Measurements from ENCODE around the gene BFSP1. TPM values are rescaled to one million over a fixed set of nuclear protein-coding genes. Genes with fewer than 3 reads are reported as not detected.

Gene BFSP1
- total and polyA plus RNA-seq, 2 donors (not counting 3 experiments of a cell fraction or from before 2014, with no cell fraction given): 3.1 to 5.2 TPM

DNA sequence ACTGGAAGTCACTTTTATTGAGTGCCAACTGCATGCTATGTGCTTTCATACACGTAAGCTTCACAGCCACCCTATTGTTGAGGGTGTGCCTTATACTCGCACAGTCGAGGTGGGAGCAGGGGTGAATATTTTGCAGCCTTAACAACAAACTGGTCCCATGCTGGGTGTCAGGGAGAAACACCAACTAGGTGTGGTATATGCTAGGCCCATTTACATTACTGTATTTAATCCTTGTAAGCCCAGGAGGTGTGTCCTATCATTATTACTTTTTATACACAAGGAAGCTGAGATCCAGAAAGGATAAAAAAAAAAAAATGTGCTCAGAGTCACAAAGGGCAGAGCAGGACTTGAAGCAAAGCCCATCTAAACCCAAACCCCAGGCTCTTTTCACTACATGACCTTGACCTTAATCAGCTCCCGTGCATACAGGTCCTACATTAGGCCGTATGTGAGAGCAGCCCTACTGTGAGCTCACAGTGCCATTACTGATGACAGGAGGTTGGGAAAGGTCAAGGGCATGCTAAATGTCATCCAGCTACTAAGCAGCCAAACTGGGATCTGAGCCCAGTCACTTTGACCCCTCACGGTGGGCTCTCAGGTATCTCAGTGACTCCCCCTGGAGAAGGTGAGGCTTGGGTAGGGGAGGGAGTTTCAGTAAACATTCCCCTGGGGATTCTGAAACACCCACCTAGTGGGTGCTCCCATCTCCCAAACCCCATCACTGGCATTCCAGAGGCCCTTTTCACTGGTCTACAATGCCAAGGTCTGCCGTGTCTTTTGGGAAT is 61.7 kb downstream of the BFSP1 start:
- H3K9me1 ChIP-seq (replicated peaks; ENCODE audit: control insufficient read depth, extremely low read depth, insufficient read depth, low read length): no peaks in the 10 kb centered on the region
- no peak for TF ChIP-seq FOS (IDR thresholded peaks at IDR 0.05; ENCODE audit: borderline replicate concordance, insufficient read depth, low read length)
- TF ChIP-seq, protein P1, sequence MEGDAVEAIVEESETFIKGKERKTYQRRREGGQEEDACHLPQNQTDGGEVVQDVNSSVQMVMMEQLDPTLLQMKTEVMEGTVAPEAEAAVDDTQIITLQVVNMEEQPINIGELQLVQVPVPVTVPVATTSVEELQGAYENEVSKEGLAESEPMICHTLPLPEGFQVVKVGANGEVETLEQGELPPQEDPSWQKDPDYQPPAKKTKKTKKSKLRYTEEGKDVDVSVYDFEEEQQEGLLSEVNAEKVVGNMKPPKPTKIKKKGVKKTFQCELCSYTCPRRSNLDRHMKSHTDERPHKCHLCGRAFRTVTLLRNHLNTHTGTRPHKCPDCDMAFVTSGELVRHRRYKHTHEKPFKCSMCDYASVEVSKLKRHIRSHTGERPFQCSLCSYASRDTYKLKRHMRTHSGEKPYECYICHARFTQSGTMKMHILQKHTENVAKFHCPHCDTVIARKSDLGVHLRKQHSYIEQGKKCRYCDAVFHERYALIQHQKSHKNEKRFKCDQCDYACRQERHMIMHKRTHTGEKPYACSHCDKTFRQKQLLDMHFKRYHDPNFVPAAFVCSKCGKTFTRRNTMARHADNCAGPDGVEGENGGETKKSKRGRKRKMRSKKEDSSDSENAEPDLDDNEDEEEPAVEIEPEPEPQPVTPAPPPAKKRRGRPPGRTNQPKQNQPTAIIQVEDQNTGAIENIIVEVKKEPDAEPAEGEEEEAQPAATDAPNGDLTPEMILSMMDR (IDR thresholded peaks at IDR 0.05; ENCODE audit: extremely low read depth in 1 of 2, insufficient read depth in 1 of 2, low read depth in 1 of 2, low read length in 2 of 2): no peak
- TF ChIP-seq MAX (IDR thresholded peaks at IDR 0.05; ENCODE audit: insufficient read depth, insufficient read length): no peak
- TF ChIP-seq MYC (IDR thresholded peaks at IDR 0.05; ENCODE audit: low read depth, low read length): no peak
- TF ChIP-seq EZH2 (IDR thresholded peaks at IDR 0.05; ENCODE audit: borderline replicate concordance, low read depth, low read length, severe bottlenecking): no peak
- TF ChIP-seq JUN (IDR thresholded peaks at IDR 0.05; ENCODE audit: borderline replicate concordance, insufficient read depth, insufficient read length, low read depth): no peak
- no peak for TF ChIP-seq POLR2AphosphoS5 (IDR thresholded peaks at IDR 0.05; ENCODE audit: insufficient read depth, low read depth, low read length)
- no peak for TF ChIP-seq GATA2 (IDR thresholded peaks at IDR 0.05; ENCODE audit: insufficient read depth, insufficient read length, low read depth, low read length)
- no peak for TF ChIP-seq POLR2A (IDR thresholded peaks at IDR 0.05; ENCODE audit: low read depth, low read length)
- no peak overlapping the region for H3K4me3 ChIP-seq (replicated peaks in 1 of 3; ENCODE audit: insufficient read depth in 1 of 3, low read depth in 1 of 3, low read length in 3 of 3)
- no peak overlapping the region for H3K4me2 ChIP-seq (ENCODE audit: insufficient read depth, low read length)
- no peaks in the 10 kb centered on the region for H3K79me2 ChIP-seq (ENCODE audit: control insufficient read depth, insufficient read depth, low read length)
- intact Hi-C loops (cut with micrococcal nuclease): no loop called here
- H3K36me3 ChIP-seq (ENCODE audit: control insufficient read depth in 2 of 2, extremely low read depth in 1 of 2, insufficient read depth in 2 of 2, low read length in 2 of 2): no peaks in the 10 kb centered on the region
- ChIA-PET CTCF (interaction anchor here (0.6 to 1.0 kb wide), 2 partner anchors 29 to 38 kb away, joined by 3 read pairs; no protein-coding TSS in a partner anchor), POLR2A (no interaction called here)
- FAIRE-seq (no peak), DNase-seq (ENCODE audit: low read depth, low spot score) (no peak)
- H3K9me3 ChIP-seq (replicated peaks; ENCODE audit: control insufficient read depth, insufficient read depth, low read length): no peaks in the 10 kb centered on the region
- H3K27me3 ChIP-seq (ENCODE audit: control insufficient read depth in 2 of 2, insufficient read depth in 2 of 2, low read length in 2 of 2): no peaks in the 10 kb centered on the region
- BruUV-seq (replicated peaks): no TSS peak
- H3K4me1 ChIP-seq (ENCODE audit: control insufficient read depth, extremely low read depth, insufficient read depth, low read length): no peaks in the 10 kb centered on the region
- dilution Hi-C loops (cut with MboI; ENCODE audit: extremely low pct_ligation_motif_present, low sequenced_read_pairs): no loop called here
- no peak overlapping the region for H2AFZ ChIP-seq (ENCODE audit: low read depth, low read length)
- H3K27ac ChIP-seq (ENCODE audit: insufficient read depth, low read depth, low read length): no peak overlapping the region
- H3K9ac ChIP-seq (replicated peaks; ENCODE audit: extremely low read depth, insufficient read depth, low read length): no peak overlapping the region
- no peaks in the 10 kb centered on the region for H4K20me1 ChIP-seq (replicated peaks; ENCODE audit: control insufficient read depth, extremely low read depth, insufficient read depth, low read length)

Data from endothelial cell of umbilical vein (primary cell).